Measurements from ENCODE around the gene EIF3D. TPM values are rescaled to one million over a fixed set of nuclear protein-coding genes. Genes with fewer than 3 reads are reported as not detected.

The EIF3D gene
- polyA plus RNA-seq, 1 experiment = 349 TPM

- H3K4me3 ChIP-seq (ENCODE audit: low read depth, low read length) = no peak overlapping the region
- CTCF ChIA-PET = no interaction called here
- POLR2A ChIA-PET = no interaction called here
- DNase-seq (ENCODE audit: low read depth, low spot score) = no peak
- no peaks in the 10 kb centered on the region; the same call in 1 of the 2 replicates for H3K9me3 ChIP-seq (ENCODE audit: control insufficient read depth, insufficient read depth, low read length)
- H3K27me3 ChIP-seq (ENCODE audit: control insufficient read depth, insufficient read depth, low read length) = no peaks in the 10 kb centered on the region
- no peak overlapping the region for H3K27ac ChIP-seq (ENCODE audit: low read depth, low read length)
- TF ChIP-seq, protein P1, sequence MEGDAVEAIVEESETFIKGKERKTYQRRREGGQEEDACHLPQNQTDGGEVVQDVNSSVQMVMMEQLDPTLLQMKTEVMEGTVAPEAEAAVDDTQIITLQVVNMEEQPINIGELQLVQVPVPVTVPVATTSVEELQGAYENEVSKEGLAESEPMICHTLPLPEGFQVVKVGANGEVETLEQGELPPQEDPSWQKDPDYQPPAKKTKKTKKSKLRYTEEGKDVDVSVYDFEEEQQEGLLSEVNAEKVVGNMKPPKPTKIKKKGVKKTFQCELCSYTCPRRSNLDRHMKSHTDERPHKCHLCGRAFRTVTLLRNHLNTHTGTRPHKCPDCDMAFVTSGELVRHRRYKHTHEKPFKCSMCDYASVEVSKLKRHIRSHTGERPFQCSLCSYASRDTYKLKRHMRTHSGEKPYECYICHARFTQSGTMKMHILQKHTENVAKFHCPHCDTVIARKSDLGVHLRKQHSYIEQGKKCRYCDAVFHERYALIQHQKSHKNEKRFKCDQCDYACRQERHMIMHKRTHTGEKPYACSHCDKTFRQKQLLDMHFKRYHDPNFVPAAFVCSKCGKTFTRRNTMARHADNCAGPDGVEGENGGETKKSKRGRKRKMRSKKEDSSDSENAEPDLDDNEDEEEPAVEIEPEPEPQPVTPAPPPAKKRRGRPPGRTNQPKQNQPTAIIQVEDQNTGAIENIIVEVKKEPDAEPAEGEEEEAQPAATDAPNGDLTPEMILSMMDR (IDR thresholded peaks at IDR 0.05; ENCODE audit: low read depth, low read length) = no peak
Observed at GRCh38 chr22:36493690-36494110, 35.3 kb downstream of the EIF3D start.

DNA sequence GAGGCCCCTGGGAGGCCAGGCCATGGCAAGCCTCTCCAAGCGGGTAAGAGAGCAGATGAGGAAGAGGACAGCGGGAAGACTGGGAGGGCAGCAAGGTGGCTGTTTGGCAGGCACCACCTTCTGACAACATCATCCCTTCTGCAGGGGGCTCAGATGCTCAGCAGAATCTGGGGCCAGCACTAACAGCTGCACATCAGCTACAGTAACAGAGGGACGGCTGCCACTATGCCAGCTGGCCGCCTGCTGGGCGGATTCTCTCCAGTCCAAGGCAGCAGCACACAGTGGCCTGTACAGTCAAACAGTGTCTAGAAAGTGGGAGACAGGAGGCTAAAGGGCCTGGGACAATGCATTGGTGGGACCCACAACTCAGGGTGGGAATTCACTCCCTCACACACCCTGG lies 36.9 kb downstream of the EIF3D start:
- CTCF ChIA-PET = interaction anchor here (0.6 to 0.8 kb wide), 2 partner anchors 191 to 464 kb away, joined by 3 to 9 read pairs; partner anchors contain the start of gene RBFOX2
- H3K27me3 ChIP-seq (ENCODE audit: control insufficient read depth, insufficient read depth, low read length) = no peaks in the 10 kb centered on the region

GRCh38 chr22:36491155-36491554 lies 37.8 kb downstream of the EIF3D start:
- POLR2A ChIA-PET = interaction anchor here (1.4 kb wide), 1 partner anchor 16 kb away, joined by 5 read pairs; the partner anchor contains the start of gene FOXRED2
- CTCF ChIA-PET = no interaction called here
- DNase-seq (ENCODE audit: low read depth, low spot score) = no peak
- TF ChIP-seq, protein P1 (IDR thresholded peaks at IDR 0.05; ENCODE audit: low read depth, low read length) = no peak
- Histone ChIP-seq H3K27ac (ENCODE audit: low read depth, low read length) (no peak overlapping the region), H3K4me3 (ENCODE audit: low read depth, low read length) (no peak overlapping the region), H3K9me3 (ENCODE audit: control insufficient read depth, insufficient read depth, low read length) (peaks cover 7% of the 10 kb centered on the region), H3K27me3 (ENCODE audit: control insufficient read depth, insufficient read depth, low read length) (no peaks in the 10 kb centered on the region)

More for the DNA sequence above, 36.9 kb downstream of the EIF3D start:
- TF ChIP-seq, protein P1 (IDR thresholded peaks at IDR 0.05; ENCODE audit: low read depth, low read length) = no peak
- Histone ChIP-seq H3K27ac (ENCODE audit: low read depth, low read length) (no peak overlapping the region), H3K9me3 (ENCODE audit: control insufficient read depth, insufficient read depth, low read length) (peaks cover 3% of the 10 kb centered on the region), H3K4me3 (ENCODE audit: low read depth, low read length) (no peak overlapping the region)
- no peak for DNase-seq (ENCODE audit: low read depth, low spot score)
- POLR2A ChIA-PET = no interaction called here

- peaks cover 7% of the 10 kb centered on the region for H3K9me3 ChIP-seq (ENCODE audit: control insufficient read depth, insufficient read depth, low read length)
- H3K27ac ChIP-seq (ENCODE audit: low read depth, low read length) = no peak overlapping the region
- TF ChIP-seq, protein P1 (IDR thresholded peaks at IDR 0.05; ENCODE audit: low read depth, low read length) = peak; percentile 80
- ChIA-PET POLR2A (interaction anchor here (0.5 to 0.6 kb wide), 3 partner anchors 22 to 1302 kb away, joined by 6 to 9 read pairs (median 7); no protein-coding TSS in a partner anchor), CTCF (interaction anchor here (0.5 to 2.5 kb wide), 56 partner anchors 10 to 646 kb away, joined by 3 to 30 read pairs (median 4); partner anchors contain the start of genes APOL2, APOL4 and FOXRED2)
- no peak overlapping the region for H3K4me3 ChIP-seq (ENCODE audit: low read depth, low read length)
- H3K27me3 ChIP-seq (ENCODE audit: control insufficient read depth, insufficient read depth, low read length) = no peaks in the 10 kb centered on the region
- DNase-seq (ENCODE audit: low read depth, low spot score) = no peak
Observed at GRCh38 chr22:36486619-36487384, 42.2 kb downstream of the EIF3D start.
